ENCODE data around the gene OR51E1.

The OR51E1 gene

GRCh38 chr11:4695442-4695841 lies 51.7 kb downstream of the OR51E1 start:
- no peak for ATAC-seq
- TF ChIP-seq ZFP3 (CRISPR knock-in tag; IDR thresholded peaks at IDR 0.05) (no peak), ZFP30 (CRISPR knock-in tag; IDR thresholded peaks at IDR 0.05) (no peak), ISL1 (CRISPR knock-in tag; IDR thresholded peaks at IDR 0.05) (no peak), POU6F1 (CRISPR knock-in tag; IDR thresholded peaks at IDR 0.05; ENCODE audit: borderline replicate concordance, low read depth) (no peak), OSR1 (CRISPR knock-in tag; IDR thresholded peaks at IDR 0.05) (no peak)

DNA sequence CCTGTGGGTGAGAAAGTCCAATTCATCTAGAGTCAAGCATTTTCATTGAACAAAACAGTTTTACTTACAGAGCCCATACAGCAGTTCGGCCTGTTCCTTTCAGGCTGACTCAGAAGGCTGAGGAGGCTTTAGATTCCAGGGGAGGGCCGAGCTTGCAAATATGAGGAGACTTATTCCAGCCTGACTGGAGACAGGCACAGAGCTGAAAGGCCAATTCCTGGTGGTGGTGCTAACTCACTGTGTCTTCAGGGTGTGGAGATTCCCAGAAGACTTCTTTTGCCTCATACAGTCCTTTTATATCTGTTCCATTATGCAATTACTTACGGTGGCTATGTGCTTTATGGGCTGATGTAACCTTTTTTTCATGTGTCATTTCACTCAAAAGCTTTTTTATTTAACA lies 53.8 kb downstream of the OR51E1 start, which contains the start of gene OR51E2:
Gene OR51E2, minus strand, starts transcription at position 269 of the 400 bp plus-strand sequence. CDS start 15,142 bp downstream, outside the sequence.
- TF ChIP-seq ISL1 (CRISPR knock-in tag; IDR thresholded peaks at IDR 0.05) (no peak), PPARA (CRISPR knock-in tag; IDR thresholded peaks at IDR 0.05; ENCODE audit: borderline replicate concordance) (no peak), SNAI2 (CRISPR knock-in tag; IDR thresholded peaks at IDR 0.05) (no peak), ARNTL (CRISPR knock-in tag; IDR thresholded peaks at IDR 0.05; ENCODE audit: borderline replicate concordance, low read depth) (no peak)
- ATAC-seq: no peak

GRCh38 chr11:4699697-4700435 lies 56.1 kb downstream of the OR51E1 start:
- ATAC-seq: no peak

GRCh38 chr11:4700436-4700820 lies 56.6 kb downstream of the OR51E1 start:
- TF ChIP-seq OSR1 (CRISPR knock-in tag; IDR thresholded peaks at IDR 0.05): no peak
- no peak for TF ChIP-seq ZC3H10 (CRISPR knock-in tag; IDR thresholded peaks at IDR 0.05)
- TF ChIP-seq CSRNP3 (CRISPR knock-in tag; IDR thresholded peaks at IDR 0.05): no peak
- no peak for TF ChIP-seq RARB (CRISPR knock-in tag; IDR thresholded peaks at IDR 0.05)
- TF ChIP-seq BACH2 (CRISPR knock-in tag; IDR thresholded peaks at IDR 0.05; ENCODE audit: borderline replicate concordance): no peak
- TF ChIP-seq CREB5 (CRISPR knock-in tag; IDR thresholded peaks at IDR 0.05; ENCODE audit: low read depth): no peak
- TF ChIP-seq TCF4 (CRISPR knock-in tag; IDR thresholded peaks at IDR 0.05; ENCODE audit: borderline replicate concordance): no peak
- no peak for TF ChIP-seq ZFP3 (CRISPR knock-in tag; IDR thresholded peaks at IDR 0.05)
- TF ChIP-seq ESRRG (CRISPR knock-in tag; IDR thresholded peaks at IDR 0.05): no peak
- TF ChIP-seq TOX (CRISPR knock-in tag; IDR thresholded peaks at IDR 0.05; ENCODE audit: borderline replicate concordance): no peak
- TF ChIP-seq ARNTL (CRISPR knock-in tag; IDR thresholded peaks at IDR 0.05; ENCODE audit: borderline replicate concordance, low read depth): no peak
- no peak for TF ChIP-seq GLIS3 (CRISPR knock-in tag; IDR thresholded peaks at IDR 0.05)
- no peak for TF ChIP-seq ZNF565 (CRISPR knock-in tag; conservative IDR thresholded peaks at IDR 0.05; ENCODE audit: low read depth)
- TF ChIP-seq ZNF8 (CRISPR knock-in tag; IDR thresholded peaks at IDR 0.05): no peak
- no peak for TF ChIP-seq PATZ1 (CRISPR knock-in tag; IDR thresholded peaks at IDR 0.05; ENCODE audit: borderline replicate concordance)
- TF ChIP-seq PPARA (CRISPR knock-in tag; IDR thresholded peaks at IDR 0.05; ENCODE audit: borderline replicate concordance): no peak
- TF ChIP-seq, protein P1, sequence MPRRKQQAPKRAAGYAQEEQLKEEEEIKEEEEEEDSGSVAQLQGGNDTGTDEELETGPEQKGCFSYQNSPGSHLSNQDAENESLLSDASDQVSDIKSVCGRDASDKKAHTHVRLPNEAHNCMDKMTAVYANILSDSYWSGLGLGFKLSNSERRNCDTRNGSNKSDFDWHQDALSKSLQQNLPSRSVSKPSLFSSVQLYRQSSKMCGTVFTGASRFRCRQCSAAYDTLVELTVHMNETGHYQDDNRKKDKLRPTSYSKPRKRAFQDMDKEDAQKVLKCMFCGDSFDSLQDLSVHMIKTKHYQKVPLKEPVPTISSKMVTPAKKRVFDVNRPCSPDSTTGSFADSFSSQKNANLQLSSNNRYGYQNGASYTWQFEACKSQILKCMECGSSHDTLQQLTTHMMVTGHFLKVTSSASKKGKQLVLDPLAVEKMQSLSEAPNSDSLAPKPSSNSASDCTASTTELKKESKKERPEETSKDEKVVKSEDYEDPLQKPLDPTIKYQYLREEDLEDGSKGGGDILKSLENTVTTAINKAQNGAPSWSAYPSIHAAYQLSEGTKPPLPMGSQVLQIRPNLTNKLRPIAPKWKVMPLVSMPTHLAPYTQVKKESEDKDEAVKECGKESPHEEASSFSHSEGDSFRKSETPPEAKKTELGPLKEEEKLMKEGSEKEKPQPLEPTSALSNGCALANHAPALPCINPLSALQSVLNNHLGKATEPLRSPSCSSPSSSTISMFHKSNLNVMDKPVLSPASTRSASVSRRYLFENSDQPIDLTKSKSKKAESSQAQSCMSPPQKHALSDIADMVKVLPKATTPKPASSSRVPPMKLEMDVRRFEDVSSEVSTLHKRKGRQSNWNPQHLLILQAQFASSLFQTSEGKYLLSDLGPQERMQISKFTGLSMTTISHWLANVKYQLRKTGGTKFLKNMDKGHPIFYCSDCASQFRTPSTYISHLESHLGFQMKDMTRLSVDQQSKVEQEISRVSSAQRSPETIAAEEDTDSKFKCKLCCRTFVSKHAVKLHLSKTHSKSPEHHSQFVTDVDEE (CRISPR knock-in tag; IDR thresholded peaks at IDR 0.05): no peak
- no peak for TF ChIP-seq SNAI2 (CRISPR knock-in tag; IDR thresholded peaks at IDR 0.05)
- no peak for TF ChIP-seq CSDC2 (CRISPR knock-in tag; IDR thresholded peaks at IDR 0.05)
- no peak for TF ChIP-seq ISL1 (CRISPR knock-in tag; IDR thresholded peaks at IDR 0.05)
- no peak for ATAC-seq

More at GRCh38 chr11:4699697-4700435, 56.1 kb downstream of the OR51E1 start:
- no peak for TF ChIP-seq BACH2 (CRISPR knock-in tag; IDR thresholded peaks at IDR 0.05; ENCODE audit: borderline replicate concordance)
- no peak for TF ChIP-seq ISL1 (CRISPR knock-in tag; IDR thresholded peaks at IDR 0.05)
- TF ChIP-seq CREB5 (CRISPR knock-in tag; IDR thresholded peaks at IDR 0.05; ENCODE audit: low read depth): no peak
- TF ChIP-seq ZNF70 (CRISPR knock-in tag; IDR thresholded peaks at IDR 0.05): no peak
- TF ChIP-seq ZC3H10 (CRISPR knock-in tag; IDR thresholded peaks at IDR 0.05): no peak

Measured in SK-N-SH treated with all-trans-retinoic acid at 6 μM for 48 hours (cell line).